Mesangial cell (primary cell): ENCODE results near the gene DYNLT1. TPM values are rescaled to one million over a fixed set of nuclear protein-coding genes. Genes with fewer than 3 reads are reported as not detected.

Source experiments
- total RNA-seq: library from RNA; depleted of rRNA; stranded (reverse); fragments of >200 nt; gene quantifications from 2 replicates; pipeline ENCODE4 v1.2.3, GENCODE V29; 2015

DYNLT1 gene
- total RNA-seq: 99.3 and 111 TPM in 2 replicates

GRCh38 chr6:158644231-158645063, at the start of gene DYNLT1:
Gene DYNLT1 (minus strand): TSS chr6:158644743. CDS start chr6:158644708, 35 bp downstream.

DNA sequence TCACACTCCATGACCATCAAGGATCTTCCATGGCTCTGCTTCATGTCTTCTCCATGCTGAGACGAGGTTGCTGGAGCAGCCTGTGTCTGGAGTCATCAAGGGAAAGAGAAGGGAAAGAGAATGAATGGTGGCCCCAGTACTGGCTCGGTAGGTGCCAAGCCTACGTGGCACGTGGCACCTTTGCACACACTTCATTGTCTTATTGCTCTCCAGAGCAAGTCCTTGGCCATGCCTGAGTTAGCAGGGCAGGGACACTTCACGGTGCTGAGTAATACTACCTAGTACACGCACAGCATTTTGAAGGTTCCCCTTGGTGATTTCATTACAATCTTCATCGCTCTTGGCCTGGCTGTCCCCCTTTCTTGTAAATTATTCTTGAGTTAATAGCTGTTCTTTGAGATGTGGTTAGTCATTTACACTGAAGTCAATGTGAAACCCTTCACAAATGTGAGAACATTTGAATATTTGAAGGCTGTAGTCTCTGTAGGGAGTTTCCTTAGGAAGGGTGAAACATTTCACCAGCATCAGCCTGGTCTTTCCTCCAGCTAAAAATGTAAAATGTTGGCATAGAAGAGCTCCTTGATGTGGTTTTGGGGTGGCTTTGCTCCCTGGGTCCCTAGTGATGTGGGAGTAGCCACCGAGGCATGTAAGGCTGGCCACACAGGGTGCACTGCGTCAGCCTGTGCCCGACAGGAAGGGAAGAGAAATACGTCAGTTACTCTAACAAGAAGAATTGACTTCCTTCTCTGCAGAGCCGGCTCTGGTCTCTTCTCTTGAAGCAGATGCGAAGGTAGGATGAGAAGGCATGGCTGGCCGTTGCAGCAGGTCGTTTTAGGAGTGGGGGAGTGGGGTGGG, 5.0 kb upstream of the DYNLT1 start, which contains the start of gene SYTL3:
Gene SYTL3 (plus strand): TSS at position 766 of the 855 bp plus-strand sequence. CDS start 13,215 bp downstream, outside the sequence.

Other genes starting within 250 kb of the DYNLT1 start
- gene TMEM181, start 84.7 kb downstream of the DYNLT1 start, total RNA-seq: 12.4 and 15.6 TPM in 2 replicates
- gene SYTL3, start 5.3 kb upstream of the DYNLT1 start, total RNA-seq: 2.9 and 3.6 TPM in 2 replicates
- gene EZR, start 174.6 kb upstream of the DYNLT1 start, total RNA-seq: 161 and 176 TPM in 2 replicates